Sigmoid colon (tissue), 7 donors: ENCODE data around the gene PDIA6. TPM values are rescaled to one million over a fixed set of nuclear protein-coding genes. Genes with fewer than 3 reads are reported as not detected.

ENCODE experiments used
- DNase-seq: peaks from one replicate; pipeline ENCODE4 v3.0.0-alpha.2; 2019
- H3K27ac ChIP-seq, 4 donors: fragments of 200-600 bp; sonication (generic); one replicate each; pipeline ENCODE4 v1.5.1; 2016 to 2019; ENCODE audit warnings: mild to moderate bottlenecking in 1 of 4
- H3K27me3 ChIP-seq, 3 donors: fragments of 200-600 bp; sonication (generic); one replicate each; pipeline ENCODE4 v1.5.1; 2019; ENCODE audit warnings: mild to moderate bottlenecking in 1 of 3
- H3K36me3 ChIP-seq, 4 donors: fragments of 200-600 bp; sonication (generic); one replicate each; pipeline ENCODE4 v1.5.1; 2016 to 2019
- H3K4me1 ChIP-seq, 4 donors: fragments of 200-600 bp; sonication (generic); one replicate each; pipeline ENCODE4 v1.5.1; 2017 to 2019
- H3K4me3 ChIP-seq, 4 donors: fragments of 200-600 bp; sonication (generic); one replicate each; pipeline ENCODE4 v1.5.1; 2017 to 2019; ENCODE audit warnings: mild to moderate bottlenecking in 2 of 4, moderate library complexity in 1 of 4
- H3K9me3 ChIP-seq, 4 donors: fragments of 200-600 bp in 3 of 4; sonication (generic) in 3 of 4; one replicate each; pipeline versions ENCODE4 v1.5.1 to v1.6.1; 2013 to 2019
- CTCF ChIP-seq, 4 experiments: fragments of 450-650 bp in 3 of 4; fragments of 200-600 bp in 1 of 4; IDR thresholded peaks; one replicate each; pipeline ENCODE4 v1.5.1; 2016 to 2019; ENCODE audit warnings: antibody characterized with exemption in 4 of 4, mild to moderate bottlenecking in 3 of 4, moderate library complexity in 2 of 4
- EP300 ChIP-seq, 4 donors: sonication (generic); formaldehyde crosslinking; IDR thresholded peaks; one replicate each; pipeline ENCODE4 v1.6.1; 2017; ENCODE audit warnings: antibody characterized with exemption in 4 of 4
- POLR2A ChIP-seq, 2 donors: fragments of 450-650 bp; IDR thresholded peaks; one replicate each; pipeline ENCODE4 v1.6.1; 2016; ENCODE audit warnings: antibody characterized with exemption in 2 of 2, mild to moderate bottlenecking in 2 of 2, moderate library complexity in 2 of 2
- POLR2AphosphoS5 ChIP-seq, 4 donors: sonication (generic); formaldehyde crosslinking; IDR thresholded peaks; one replicate each; pipeline ENCODE4 v1.6.1; 2017; ENCODE audit warnings: antibody characterized with exemption in 4 of 4
- WGBS, 2 donors: extraction: QIAGEN DNeasy Blood & Tissue Kit; methylation state at CpG; one replicate each; pipeline ENCODE4 v1.1.7; 2013; 5-methylcytosine and 5-hydroxymethylcytosine counted together
- intact Hi-C: fragments of 100-400 bp; cut with DNase I; formaldehyde crosslinking; loops from one replicate; pipeline ENCODE4 v1.15.1; 2023
- polyA plus RNA-seq, 3 donors: library from polyadenylated mRNA; stranded (reverse); fragments of 200-250 nt; gene quantifications; one replicate each; pipeline ENCODE4 v1.2.3, GENCODE V29; 2013
- total RNA-seq, 4 donors: library from RNA; depleted of rRNA; stranded (reverse); fragments of >200 nt; gene quantifications; one replicate each; pipeline ENCODE4 v1.1.0, GENCODE V29; 2016
- donor health status: healthy with polysubstance abuse.
- donor health status: Bipolar disorder and iron deficiency.
- donor health status: healthy.

The PDIA6 gene
- total and polyA plus RNA-seq, 7 donors = 31.8 to 211 (median 80.6) TPM

- Histone ChIP-seq H3K4me3 (no peak overlapping the region), H3K4me1 (peaks cover 0 to 5% (median 2%) of the 10 kb centered on the region in 4 donors), H3K36me3 (peaks cover 21 to 72% (median 28%) of the 10 kb centered on the region in 4 donors), H3K9me3 (no peaks in the 10 kb centered on the region), H3K27me3 (no peaks in the 10 kb centered on the region), H3K27ac (no peak overlapping the region)
- no peak for DNase-seq
- WGBS, 2 donors = 71 to 78% methylated on average over 7 of the region's 7 CpGs
- intact Hi-C loops = no loop called here
- TF ChIP-seq CTCF (IDR thresholded peaks at IDR 0.05) = no peak
- no peak for TF ChIP-seq POLR2A (IDR thresholded peaks at IDR 0.05)
These were observed 17.0 kb downstream of the PDIA6 start for GRCh38 chr2:10795508-10796046.

GRCh38 chr2:10794876-10795275 is 17.7 kb downstream of the PDIA6 start:
- Histone ChIP-seq H3K4me1 (peaks cover 0 to 5% (median 2%) of the 10 kb centered on the region in 4 donors), H3K9me3 (no peaks in the 10 kb centered on the region), H3K4me3 (no peak overlapping the region), H3K36me3 (peaks cover 21 to 77% (median 35%) of the 10 kb centered on the region in 4 donors), H3K27me3 (no peaks in the 10 kb centered on the region), H3K27ac (no peak overlapping the region)
- intact Hi-C loops = no loop called here
- 77 to 78% methylated on average over 5 of the region's 5 CpGs for WGBS, 2 donors
- DNase-seq = no peak
- TF ChIP-seq POLR2A (IDR thresholded peaks at IDR 0.05) (no peak), CTCF (IDR thresholded peaks at IDR 0.05) (no peak), POLR2AphosphoS5 (IDR thresholded peaks at IDR 0.05) (no peak), EP300 (IDR thresholded peaks at IDR 0.05) (no peak)

GRCh38 chr2:10793816-10794215 is 18.8 kb downstream of the PDIA6 start:
- 49 to 73% methylated on average over 1 of the region's 1 CpG for WGBS, 2 donors

GRCh38 chr2:10792660-10793400 is 19.8 kb downstream of the PDIA6 start:
- TF ChIP-seq CTCF (IDR thresholded peaks at IDR 0.05) = no peak
- TF ChIP-seq POLR2A (IDR thresholded peaks at IDR 0.05) = no peak
- no peak for TF ChIP-seq POLR2AphosphoS5 (IDR thresholded peaks at IDR 0.05)
- no peak for TF ChIP-seq EP300 (IDR thresholded peaks at IDR 0.05)
- H3K4me1 ChIP-seq = peaks cover 0 to 5% (median 2%) of the 10 kb centered on the region in 4 donors
- H3K36me3 ChIP-seq = peaks cover 38 to 94% (median 48%) of the 10 kb centered on the region in 4 donors
- H3K9me3 ChIP-seq = no peaks in the 10 kb centered on the region
- WGBS, 2 donors = 92 to 96% methylated on average over 17 of the region's 17 CpGs
- intact Hi-C loops = no loop called here
- no peaks in the 10 kb centered on the region for H3K27me3 ChIP-seq
- DNase-seq = no peak
- H3K4me3 ChIP-seq = no peak overlapping the region
- no peak overlapping the region for H3K27ac ChIP-seq

More at GRCh38 chr2:10793816-10794215, 18.8 kb downstream of the PDIA6 start:
- no peaks in the 10 kb centered on the region for H3K27me3 ChIP-seq
- no peak overlapping the region for H3K27ac ChIP-seq
- peaks cover 30 to 84% (median 45%) of the 10 kb centered on the region in 4 donors for H3K36me3 ChIP-seq
- peaks cover 0 to 5% (median 2%) of the 10 kb centered on the region in 4 donors for H3K4me1 ChIP-seq
- intact Hi-C loops = no loop called here
- DNase-seq = no peak
- no peaks in the 10 kb centered on the region for H3K9me3 ChIP-seq
- TF ChIP-seq POLR2A (IDR thresholded peaks at IDR 0.05) = no peak
- TF ChIP-seq EP300 (IDR thresholded peaks at IDR 0.05) = no peak
- TF ChIP-seq POLR2AphosphoS5 (IDR thresholded peaks at IDR 0.05) = no peak
- TF ChIP-seq CTCF (IDR thresholded peaks at IDR 0.05) = no peak
- no peak overlapping the region for H3K4me3 ChIP-seq
